ENCODE data around the gene EBP.
"Not testable (repeated sequence)": the region's sequence is repeated elsewhere in the genome, so short reads cannot be mapped to it uniquely, and the experiment has no call there.

The EBP gene

GRCh38 chrX:48496660-48497059 lies 24.9 kb upstream of the EBP start:
- DNase-seq, result no peak

- DNase-seq, result no peak
Observed at GRCh38 chrX:48497871-48498270, 23.7 kb upstream of the EBP start.

DNA sequence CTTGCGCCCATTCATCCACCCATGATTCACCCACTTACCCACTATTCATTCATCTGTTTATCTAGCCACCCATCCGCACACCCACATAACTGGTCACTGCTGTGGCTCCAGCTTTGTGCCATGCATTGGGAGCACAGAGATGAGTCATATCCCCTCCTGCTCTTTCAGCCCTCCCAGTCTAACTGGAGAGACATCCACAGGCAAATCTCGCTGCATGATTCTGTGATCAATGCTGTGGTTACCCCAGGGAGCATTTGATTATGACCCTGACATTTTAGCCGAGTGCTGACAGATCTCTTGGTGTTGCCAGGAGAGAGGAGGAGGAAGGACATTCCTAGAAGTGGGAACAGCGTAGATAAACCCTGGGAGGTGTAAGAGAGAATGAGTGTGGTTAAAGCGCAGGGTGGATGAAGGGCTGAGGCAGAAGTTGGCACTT lies 23.2 kb upstream of the EBP start:
- DNase-seq, result no peak

DNA sequence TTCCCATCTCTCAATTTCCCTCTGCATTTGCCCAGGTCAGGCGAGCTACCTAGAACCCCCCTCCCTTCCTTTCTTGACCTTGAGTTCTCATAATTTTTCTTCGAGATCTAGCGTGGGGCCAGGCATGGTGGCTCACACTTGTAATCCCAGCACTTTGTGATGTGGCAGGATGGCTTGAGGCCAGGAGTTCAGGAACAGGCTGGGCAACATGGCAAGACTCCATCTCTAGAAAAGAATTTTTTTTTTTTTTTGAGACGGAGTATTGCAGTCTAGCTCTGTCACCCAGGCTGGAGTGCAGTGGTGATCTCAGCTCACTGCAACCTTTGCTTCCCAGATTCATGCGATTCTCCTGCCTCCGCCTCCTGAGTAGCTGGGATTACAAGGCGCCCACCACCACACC lies 17.3 kb upstream of the EBP start:
- no peak for DNase-seq

- no peak for DNase-seq
Observed at GRCh38 chrX:48505481-48505880, 16.1 kb upstream of the EBP start.

GRCh38 chrX:48507246-48507645 lies 14.4 kb upstream of the EBP start:
- no peak for DNase-seq

DNA sequence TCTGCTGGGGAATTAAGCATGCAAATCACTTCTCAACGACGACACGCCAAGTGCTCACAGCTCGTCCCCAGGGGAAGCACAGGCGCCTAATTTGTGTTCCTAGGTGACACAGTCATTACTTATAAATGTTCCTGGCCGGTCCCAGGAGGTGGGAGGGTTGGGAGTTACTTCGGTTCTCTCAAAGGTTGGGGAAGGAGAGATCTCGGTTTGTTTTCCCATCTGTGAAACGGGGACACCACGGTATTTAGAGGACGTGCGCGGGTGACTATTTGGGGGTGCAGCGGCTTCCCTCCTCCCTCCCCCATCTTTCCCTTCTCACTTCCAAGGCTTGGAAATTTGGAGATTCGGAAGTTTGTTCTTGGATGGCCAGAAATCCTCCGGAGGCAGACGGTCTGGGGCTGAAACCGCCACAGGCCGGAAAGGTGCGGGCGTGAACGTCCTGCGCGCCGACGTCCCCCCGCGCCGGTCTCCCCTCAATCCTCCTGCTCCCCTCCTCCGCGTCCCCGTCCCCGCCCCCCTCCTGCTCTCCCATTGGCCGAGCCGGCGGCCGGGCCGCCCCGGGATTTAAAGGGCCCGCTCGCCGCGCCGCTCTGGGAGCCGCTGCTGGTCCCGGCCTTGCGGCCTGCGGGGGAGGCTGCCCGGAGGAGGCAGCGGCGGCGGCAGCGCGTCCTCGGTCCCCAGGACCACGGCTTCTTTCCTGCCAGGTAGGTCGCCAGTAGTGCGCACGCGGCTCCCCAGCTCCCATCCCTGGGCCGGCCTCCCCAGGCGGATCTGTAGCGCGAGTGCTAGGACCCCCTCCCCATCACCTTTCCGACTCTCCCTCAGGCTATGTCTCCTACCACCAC lies 13.0 kb upstream of the EBP start, which contains the start of gene PORCN:
TSS of gene PORCN (plus strand) at position 593 of the 845 bp plus-strand sequence. CDS start 829 bp downstream, outside the sequence.
- DNase-seq, result peak; percentile 11

DNA sequence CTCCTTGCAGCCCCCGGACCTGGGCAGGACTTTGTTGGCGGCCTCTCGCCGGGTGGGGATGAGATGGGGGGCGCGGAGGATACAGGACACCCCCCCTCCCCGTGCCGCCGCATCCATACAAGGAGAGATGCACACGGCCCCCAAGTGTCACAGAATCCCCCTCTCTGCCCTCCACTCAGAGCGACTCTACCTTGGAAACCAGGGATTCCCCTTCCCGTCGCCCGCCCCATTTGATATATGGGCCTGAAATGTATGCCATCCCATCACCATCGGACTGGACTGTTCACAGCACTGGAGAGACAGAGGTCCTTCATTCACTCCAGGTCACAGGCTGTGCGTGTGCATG lies 12.4 kb upstream of the EBP start:
- DNase-seq, result no peak

- no peak for DNase-seq
Observed at GRCh38 chrX:48509619-48510018, 12.0 kb upstream of the EBP start.

GRCh38 chrX:48511560-48511959 lies 10.0 kb upstream of the EBP start:
- no peak for DNase-seq

DNA sequence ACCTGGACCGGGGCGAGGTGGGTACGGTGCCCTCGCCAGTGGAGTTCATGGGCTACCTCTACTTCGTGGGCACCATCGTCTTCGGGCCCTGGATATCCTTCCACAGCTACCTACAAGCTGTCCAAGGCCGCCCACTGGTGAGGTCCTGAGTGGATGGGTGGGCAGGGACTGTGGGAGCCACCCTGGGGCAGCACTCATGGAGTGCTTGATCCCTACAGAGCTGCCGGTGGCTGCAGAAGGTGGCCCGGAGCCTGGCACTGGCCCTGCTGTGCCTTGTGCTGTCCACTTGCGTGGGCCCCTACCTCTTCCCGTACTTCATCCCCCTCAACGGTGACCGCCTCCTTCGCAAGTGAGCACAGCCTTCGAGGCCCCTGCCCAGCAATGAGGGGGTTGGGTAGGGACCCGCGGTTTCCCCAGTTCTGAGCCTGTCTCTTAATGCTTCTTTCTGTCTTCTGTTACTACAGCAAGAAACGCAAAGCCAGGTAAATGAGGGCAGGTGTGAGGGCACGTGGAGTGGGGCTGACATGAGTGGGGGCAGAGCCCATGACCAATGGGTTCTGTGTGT lies 9.2 kb upstream of the EBP start:
- DNase-seq, result no peak

- DNase-seq, result no peak
Observed at GRCh38 chrX:48513670-48514069, 7.9 kb upstream of the EBP start.

GRCh38 chrX:48514126-48514806 lies 7.3 kb upstream of the EBP start:
- DNase-seq, result no peak

- no peak for DNase-seq
Observed at GRCh38 chrX:48514868-48515460, 6.6 kb upstream of the EBP start.

DNA sequence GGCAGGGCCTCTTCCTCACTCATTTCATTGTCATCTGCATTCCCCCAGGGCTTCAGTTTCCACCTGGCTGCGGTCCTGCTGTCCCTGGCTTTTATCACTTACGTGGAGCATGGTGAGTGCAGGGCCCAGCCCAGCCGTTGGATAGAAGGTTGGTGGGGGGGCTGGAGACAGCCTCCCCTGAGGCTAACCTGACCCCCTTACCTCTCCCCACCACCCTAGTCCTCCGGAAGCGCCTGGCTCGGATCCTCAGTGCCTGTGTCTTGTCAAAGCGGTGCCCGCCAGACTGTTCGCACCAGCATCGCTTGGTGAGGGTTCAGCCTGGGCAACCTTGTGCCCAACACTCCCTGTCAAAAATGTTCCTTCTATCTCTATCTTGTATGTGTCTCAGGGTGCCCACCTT lies 5.8 kb upstream of the EBP start:
- DNase-seq, result no peak

- no peak for DNase-seq
Observed at GRCh38 chrX:48516285-48516684, 5.3 kb upstream of the EBP start.

DNA sequence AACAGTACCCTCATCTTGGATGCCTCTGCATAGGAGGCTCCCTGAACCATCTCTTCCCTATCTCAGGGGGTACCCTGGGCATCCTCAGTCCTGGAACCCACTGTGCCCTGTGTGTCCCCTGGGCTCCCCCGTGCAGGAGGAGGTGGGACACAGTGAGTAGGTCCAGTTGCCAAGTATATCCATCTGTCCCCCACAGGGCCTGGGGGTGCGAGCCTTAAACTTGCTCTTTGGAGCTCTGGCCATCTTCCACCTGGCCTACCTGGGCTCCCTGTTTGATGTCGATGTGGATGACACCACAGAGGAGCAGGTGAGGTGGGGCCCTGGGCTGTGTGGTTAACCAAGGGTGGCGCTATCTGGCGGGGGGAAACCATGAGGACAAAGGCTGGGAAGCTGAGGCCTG lies 4.6 kb upstream of the EBP start:
- no peak for DNase-seq

- not testable (repeated sequence) for DNase-seq
Observed at GRCh38 chrX:48519481-48519880, 2.1 kb upstream of the EBP start.

GRCh38 chrX:48520455-48520854 lies 1.2 kb upstream of the EBP start:
- no peak for DNase-seq

- no peak for DNase-seq
Observed at GRCh38 chrX:48520976-48521352, 644 bp upstream of the EBP start.

GRCh38 chrX:48522291-48522690 lies 683 bp downstream of the EBP start:
- DNase-seq, result no peak

DNA sequence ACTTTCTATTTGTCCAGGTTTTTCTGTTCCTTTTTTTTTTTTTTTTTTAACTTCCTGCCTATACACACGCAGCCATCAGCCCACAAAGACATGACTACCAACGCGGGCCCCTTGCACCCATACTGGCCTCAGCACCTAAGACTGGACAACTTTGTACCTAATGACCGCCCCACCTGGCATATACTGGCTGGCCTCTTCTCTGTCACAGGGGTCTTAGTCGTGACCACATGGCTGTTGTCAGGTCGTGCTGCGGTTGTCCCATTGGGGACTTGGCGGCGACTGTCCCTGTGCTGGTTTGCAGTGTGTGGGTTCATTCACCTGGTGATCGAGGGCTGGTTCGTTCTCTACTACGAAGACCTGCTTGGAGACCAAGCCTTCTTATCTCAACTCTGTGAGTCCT lies 2.1 kb downstream of the EBP start:
- no peak for DNase-seq

DNA sequence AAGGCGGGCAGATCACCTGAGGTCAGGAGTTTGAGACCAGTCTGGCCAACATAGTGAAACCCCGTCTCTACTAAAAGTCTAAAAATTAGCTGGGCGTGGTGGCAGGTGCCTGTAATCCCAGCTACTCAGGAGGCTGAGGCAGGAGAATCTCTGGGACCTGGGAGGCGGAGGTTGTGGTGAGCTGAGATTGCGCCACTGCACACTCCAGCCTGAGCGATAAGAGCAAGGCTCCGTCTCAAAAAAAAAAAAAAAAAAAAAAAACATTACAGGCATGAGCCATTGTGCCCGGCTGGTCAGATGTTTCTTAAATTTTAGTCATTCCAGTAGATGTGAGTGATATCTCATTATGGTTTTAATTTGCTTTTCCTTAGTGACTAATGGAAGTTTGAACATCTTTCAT lies 4.2 kb downstream of the EBP start:
- DNase-seq, result not testable (repeated sequence)

- no peak for DNase-seq
Observed at GRCh38 chrX:48530736-48531135, 9.1 kb downstream of the EBP start.

Data from NCI-H748 treated with DMSO at 0.1 percent for 48 hours (cell line).